Occipital lobe (tissue), 2 donors: ENCODE data around the gene CDH6. TPM values are rescaled to one million over a fixed set of nuclear protein-coding genes. Genes with fewer than 3 reads are reported as not detected.

Source experiments
- DNase-seq: peaks from one replicate; lab custom pipeline; 2025; lab: John Stamatoyannopoulos, UW
- total RNA-seq: library from RNA; depleted of rRNA; stranded (reverse); fragments of >200 nt; gene quantifications from one replicate; pipeline ENCODE4 v1.2.3, GENCODE V29; 2014

The CDH6 gene
- total RNA-seq: 21.5 TPM

DNA sequence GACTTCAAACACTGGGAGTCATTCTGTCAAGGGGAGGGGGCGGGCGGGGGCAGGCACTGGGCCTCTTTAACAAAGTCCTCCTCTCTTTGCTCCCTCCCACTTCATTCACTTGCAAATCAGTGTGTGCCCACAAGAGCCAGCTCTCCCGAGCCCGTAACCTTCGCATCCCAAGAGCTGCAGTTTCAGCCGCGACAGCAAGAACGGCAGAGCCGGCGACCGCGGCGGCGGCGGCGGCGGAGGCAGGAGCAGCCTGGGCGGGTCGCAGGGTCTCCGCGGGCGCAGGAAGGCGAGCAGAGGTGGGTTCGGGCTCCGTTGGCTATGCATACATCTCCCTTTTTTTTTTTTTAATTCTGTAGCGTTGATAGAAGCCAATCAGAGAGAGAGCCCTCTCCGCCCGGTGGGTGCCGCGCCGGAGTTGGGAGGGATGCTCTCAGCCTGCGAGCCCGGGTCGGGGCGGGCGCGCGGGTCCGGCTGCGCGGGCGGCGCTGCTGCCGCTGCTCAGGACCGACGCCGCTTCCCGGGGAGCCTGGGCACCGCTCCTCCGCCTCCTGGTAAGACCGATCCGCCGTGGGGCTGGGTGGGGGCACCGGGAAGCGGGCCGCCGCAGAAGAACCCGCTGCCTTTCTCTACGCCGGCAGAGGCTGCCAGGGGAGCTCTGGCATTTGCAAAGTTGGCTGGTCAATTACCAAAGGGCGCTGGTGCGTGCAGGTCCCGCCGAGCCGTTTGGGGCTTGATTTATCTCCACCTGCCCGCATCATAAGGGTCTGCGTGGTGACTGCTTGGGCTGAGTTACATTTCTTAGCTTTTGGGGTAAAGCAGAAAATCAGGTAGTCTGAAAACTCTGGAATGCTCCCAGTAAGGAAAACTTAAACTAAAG lies at the start of gene CDH6:
CDH6 (plus strand) TSS at position 96 of the 877 bp plus-strand sequence. CDS start 73,788 bp downstream, outside the sequence.
- peak; percentile 23 for DNase-seq

DNA sequence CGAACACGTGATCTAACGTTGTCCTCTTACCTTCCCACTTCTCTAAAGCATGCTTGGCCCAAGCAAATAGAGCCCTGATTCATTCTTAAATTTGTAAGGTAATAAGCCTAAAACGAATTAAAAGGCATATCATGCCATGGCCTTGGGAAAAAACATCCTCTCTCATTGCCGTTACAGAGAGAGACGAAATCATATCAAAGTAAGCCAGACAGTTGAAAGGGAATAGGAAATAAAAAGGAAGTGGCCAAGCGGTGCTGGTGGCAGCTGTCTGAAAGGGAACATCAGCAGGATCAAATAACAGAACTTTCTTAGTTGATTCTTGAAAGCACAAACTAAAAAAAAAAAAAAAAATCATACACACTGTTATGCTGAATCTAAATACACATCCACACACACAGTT lies 49.1 kb upstream of the CDH6 start:
- DNase-seq: no peak

DNA sequence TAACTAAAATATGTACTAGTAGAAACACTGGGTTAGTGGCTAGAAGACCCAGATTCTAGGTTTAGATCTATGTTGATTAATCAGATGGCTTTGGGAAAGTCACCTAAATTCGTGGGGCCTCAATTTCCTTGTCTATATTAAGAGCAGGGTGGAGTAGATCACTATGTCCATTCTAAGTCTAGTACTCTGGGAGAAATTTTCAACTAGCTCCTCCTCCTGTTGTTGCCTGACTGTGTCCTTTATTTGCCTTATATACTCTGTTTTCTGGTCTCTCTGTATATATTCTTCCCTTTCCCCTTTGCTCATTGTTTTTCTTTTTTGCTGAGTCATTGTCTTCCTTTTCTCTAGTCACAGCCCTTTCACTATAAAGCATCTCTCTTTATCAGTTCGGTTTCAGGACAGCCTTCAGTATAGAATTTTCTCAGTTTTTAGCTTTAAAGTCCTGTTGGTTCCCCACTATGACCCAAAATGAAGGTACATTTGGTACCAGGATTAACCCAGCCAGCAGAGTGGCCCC lies 44.5 kb upstream of the CDH6 start:
- no peak for DNase-seq

DNA sequence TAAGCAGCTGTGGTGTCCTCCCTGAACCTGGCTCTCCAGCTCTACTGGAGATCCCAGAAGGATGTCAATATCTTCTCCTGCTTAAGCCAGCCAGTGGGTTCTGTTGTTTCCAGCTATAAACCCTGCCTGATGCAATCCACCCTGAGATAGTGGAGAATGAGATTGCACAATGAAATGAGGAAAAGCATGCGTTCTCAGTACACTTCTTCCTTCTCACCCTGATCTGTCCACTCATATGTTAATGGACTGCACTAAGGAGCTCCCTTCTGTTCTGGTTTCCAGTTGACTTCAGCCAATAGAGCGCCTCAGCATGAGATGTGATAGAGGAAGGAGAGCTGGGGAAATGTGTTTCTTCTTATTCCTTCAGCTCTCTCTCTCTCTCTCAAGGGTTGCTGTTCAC lies 40.0 kb upstream of the CDH6 start:
- DNase-seq: no peak

DNA sequence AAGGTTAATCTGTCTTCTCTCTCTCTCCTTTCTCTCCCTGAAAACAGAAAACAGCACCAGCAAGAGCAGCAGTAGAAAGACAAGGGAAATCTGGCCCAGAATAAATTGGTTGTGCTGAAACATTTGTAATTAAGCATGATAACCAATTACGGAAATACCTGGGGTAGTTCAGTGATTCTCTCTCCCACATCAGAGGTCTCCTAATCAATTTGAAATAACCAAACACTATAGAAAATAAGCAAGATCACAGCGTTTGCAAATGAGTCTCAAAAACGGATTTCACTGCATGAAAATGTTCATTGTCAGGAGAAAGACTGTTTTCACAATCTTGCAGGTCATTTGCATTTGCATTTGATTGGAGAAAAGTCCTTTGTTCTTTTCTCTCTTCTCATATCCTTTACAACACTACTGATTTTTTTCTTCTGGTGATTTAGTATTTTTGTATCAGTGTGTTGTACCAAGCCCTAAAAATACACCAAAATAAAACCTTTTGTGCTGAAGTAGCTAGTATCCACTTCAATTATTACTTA lies 36.8 kb upstream of the CDH6 start:
- DNase-seq: no peak

DNA sequence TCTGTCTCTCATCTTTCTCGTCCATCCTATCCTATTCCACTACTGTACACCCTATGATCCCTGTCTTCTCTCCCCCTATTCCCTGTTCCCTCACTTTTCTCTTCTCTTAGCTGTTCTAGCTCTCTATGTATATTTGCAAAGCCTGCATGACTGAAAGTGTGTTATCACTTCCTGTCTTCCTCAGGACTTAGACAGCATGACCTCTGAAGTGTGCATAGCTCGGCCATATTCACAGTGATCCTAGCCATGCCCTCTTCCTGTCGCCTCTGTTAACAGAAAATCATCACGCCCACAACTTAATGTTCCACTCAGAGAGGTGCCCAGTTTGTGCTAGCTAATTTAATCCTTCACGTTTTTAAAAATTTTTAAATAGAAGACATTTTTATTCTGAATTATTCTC lies 35.8 kb upstream of the CDH6 start:
- DNase-seq: no peak

DNA sequence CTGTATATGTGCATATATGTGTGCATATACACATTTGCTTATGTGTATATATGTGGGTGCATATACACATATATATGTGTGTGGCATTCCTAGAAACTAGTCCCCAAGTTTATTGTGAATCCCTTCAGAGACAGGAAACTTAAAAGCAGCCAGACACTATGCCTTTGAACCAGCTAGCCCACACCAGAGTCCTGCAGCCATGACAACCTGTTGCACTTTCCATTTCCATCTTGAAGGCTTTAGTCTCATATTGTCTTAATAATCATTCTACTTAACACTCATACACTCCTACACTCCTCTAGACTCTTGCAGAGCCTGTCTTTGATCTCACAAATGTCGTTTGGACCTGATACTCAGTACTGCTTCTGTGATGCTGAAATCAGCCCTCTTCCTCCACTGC lies 34.8 kb upstream of the CDH6 start:
- no peak for DNase-seq

DNA sequence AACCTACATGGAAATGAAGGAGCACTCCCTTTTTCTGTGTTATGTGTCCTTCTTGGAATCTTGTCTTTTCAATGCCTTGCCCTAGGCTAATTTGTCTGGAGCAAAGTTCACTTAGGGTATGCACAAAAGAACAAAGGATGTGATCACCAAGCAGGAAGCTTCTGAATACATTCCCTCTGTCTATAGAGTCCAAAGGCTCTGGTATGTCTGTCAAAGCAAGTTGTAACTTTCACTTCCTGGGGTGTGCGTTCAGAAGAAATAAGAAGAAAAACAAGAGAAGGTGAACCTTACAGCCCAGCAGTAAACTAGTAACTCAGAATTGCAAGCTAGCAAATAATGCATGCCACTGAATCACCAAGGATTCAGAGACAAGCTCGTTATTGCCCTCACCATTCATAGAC lies 31.7 kb upstream of the CDH6 start:
- DNase-seq: no peak

DNA sequence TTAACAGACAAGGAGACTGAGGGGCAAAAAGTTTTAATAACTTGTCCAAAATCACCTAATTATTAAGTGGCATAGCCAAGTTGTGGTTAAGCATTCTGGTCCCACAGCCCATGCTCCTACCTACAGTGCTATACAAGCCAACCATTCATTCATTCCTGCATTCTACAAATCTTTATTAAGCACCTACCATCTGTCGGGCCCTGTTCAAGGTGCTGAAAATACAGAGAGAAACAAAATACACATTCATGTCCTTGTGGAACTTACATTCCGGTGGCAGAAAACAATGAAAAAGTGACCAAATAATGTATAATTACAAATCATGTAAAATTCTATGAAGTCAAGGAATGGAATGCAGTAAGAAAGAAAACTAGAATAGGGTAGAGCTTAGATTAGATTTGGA lies 27.8 kb upstream of the CDH6 start:
- no peak for DNase-seq

DNA sequence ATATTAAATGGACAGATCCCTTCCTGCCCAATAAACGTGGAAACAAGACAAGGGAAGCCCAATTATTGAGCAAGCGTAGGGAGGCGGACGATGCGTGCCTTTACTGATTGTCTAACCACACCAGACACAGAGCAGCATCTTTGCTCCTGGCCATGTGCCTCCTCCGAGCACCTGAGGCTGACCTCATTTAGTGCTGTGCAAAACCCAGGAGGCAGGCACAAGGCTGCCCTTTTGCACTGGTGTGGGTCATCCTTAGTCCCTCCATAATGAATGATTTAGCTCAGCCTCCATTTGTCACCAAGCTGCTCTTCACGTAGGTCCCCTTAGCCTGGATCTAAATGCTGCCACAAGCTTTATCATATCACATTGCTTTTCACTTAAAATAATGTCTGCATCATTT lies 24.1 kb upstream of the CDH6 start:
- DNase-seq: no peak

DNA sequence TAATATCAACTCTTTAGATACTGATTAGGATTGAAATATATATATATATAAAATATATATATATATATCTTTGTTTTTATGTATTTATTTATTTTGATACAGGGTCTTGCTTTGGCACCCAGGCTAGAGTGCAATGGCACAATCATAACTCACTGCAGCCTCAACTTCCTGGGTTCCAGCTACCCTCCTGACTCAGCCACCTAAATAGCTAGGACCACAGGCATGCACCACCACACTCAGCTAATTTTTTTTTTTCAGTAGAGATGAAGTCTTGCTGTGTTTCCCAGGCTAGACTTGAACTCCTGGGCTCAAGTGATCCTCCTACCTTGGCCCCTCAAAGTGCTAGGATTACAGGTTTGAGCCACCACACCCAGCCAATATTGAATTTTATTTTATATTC lies 20.6 kb upstream of the CDH6 start:
- no peak for DNase-seq

DNA sequence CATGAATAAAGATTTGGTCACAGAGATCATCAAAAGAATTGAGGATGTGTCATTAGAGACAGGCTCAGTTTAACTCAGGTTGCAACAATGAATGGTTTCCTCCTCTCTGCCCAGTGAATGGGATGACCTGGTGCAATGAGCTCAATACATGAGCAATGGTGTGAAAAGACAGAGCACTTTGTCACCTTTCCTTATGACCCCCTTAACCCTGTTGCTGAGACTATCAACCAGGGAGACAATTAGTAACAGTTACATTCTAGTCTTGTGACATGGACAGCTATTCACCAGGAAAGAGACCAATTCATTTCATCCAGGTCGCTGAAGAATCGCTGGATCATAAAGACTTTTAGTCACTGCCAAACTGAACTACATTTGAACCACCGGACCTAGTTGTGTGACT lies 19.9 kb upstream of the CDH6 start:
- DNase-seq: no peak

DNA sequence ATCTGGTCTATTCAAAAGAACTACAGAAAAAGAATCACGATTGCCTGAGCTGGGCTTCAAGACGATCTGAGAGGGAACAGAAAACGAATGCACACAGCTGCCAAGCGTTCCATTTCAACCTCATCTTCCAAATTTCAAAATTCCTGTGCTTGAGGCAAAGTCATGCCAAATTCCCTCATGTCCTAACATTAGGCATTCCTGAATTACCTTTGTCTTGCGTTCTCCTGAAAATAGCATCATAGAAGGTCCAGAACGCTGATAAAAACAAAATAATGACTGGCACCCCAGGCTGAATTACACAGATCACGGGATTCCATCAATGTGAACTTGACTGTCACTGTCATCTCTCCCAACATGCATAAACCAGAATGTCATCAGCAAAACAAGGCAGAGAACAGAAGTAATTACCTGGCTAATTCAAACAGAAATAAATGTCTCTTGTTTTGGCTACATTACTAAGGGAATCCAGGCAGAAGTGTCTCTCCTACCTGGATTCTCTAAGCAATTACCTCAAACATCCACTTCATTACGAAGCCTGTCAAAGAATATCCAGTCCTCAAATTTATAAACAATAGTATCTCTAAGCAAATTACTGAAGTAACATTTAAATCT lies 12.0 kb upstream of the CDH6 start:
- DNase-seq: no peak

DNA sequence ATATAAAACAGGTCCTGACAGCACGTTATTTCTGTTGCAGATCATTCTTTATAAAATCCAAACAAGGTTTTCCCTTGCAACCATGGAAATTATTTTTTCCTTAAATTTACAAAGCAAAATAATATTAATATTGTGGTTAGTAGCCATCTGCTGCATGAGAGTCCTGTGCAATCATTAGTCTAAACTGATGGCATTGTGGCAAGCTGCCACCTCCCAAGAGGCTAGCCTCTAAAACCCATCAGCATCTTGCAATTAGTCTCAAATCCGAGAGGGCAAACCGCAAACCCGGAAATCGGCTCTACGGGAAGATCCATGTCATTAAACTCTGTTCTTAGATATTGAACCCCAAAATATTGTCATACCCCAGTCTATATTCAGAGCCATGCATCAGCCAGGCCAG lies 11.3 kb upstream of the CDH6 start:
- no peak for DNase-seq

DNA sequence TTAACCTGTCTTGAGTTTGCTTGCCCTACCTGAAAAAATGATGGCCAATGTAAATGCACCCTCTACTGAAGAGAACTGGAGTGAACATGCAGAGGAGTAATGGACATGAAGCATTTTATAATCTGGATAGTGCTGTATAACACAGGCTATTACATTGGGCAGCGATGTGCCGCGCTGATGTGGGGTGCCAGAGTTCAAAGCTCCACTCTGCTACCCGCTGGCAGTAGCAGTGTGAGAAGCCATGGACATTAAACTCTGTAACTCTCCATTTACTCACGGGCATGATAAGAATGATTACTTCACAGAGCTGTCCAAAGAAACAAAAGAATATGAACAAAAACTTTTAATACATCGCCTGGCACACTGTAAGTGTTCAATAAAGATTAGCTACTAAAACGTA lies 7.5 kb upstream of the CDH6 start:
- no peak for DNase-seq

DNA sequence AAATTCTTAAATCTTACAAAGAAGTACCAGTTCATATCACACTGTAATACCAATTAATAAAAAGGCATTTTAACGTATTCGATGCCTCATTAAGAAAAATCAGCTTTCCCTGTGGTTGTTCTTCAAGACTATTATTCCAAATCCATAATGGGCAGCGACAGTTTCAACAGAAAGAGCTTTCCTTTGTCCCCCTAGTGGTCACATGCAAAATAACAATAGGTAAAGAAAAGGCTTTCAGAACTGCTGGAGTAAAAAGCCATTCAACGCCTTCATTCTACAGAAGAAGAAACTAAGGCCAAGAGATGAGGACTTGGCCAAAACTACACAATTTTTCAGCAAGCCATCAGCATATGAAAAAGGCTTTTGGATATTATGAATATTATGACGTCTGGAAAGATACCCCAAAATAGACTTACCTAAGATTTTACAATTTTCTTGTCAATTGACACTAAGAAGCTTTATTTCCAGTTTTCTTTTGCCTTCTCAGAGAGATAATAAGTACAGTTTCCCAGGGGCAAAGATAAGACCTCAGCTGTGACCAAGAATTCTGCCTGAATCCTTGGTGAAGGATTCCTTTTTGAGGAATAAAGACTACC lies 6.7 kb upstream of the CDH6 start:
- no peak for DNase-seq

DNA sequence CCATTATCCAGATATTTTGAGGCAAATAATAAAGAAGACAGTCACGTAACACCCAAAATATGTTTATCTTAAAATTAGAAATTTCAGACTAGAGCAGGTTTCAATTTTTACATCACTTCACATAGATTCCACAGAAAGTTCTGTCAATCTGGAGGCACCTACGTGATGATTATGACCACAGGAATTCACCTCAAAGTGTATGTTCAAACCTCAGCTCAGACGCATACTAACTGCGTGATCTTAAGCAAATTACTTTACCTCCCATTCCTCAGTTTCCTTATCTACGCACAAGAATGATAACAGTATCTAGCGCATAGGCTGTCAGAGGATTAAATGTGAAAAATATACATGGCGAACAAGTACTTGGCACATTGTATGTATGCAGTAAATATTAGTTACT lies 5.9 kb upstream of the CDH6 start:
- DNase-seq: no peak

DNA sequence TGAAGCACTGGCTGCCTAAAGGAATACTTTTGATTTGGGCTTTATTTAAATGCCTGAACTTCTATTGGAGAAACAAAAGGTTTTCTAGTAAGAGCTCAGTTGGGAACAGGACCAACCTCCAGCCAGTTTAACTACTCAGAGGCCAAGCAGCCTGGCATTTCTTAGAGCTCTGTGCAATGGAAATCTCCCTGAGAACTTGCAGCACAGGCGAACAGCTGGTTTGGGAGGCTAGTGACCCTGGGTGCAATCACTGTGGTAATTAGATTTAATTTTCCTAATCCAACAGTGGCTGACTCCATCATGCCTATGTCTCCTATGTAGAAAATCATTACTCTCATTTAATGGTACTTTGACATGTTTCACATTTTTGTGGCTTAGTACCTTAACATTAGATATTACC lies 1.0 kb upstream of the CDH6 start:
- DNase-seq: no peak

DNA sequence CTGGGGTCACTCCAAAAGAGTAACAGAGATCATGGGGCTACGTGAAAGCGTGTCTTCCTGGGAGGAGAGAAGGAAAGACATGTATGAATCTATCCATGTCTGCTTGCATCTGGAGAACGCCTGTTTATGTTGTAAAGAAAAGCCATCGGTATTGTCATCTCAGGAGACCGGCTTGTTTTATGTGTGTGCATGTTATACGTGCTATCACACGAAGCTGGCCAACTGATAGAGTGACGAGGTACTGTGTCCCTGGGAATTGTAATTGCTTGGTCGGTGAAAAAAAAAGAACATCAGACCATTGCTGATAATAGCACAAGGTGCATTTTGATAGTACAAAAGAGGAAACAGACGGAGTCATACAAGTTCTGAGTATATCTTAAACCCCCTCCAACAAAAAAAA lies 370 bp upstream of the CDH6 start:
- DNase-seq: no peak

DNA sequence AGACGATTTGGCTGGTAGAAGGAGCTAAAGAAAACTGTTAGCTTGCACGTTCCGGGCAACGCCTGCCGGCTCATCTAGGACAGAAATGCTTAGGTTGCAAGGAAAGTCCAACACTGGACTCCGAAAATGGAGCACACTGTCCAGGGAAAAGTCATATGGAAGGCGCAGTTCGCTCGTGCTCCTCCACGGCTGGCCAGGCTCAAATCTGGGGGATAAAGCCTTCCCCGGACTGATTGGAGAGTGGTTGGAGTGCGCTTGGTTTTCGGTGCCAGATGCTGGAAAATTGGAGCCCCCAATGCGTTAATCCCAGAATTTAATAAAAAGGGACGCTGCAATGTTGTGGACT lies 955 bp downstream of the CDH6 start:
- no peak for DNase-seq

DNA sequence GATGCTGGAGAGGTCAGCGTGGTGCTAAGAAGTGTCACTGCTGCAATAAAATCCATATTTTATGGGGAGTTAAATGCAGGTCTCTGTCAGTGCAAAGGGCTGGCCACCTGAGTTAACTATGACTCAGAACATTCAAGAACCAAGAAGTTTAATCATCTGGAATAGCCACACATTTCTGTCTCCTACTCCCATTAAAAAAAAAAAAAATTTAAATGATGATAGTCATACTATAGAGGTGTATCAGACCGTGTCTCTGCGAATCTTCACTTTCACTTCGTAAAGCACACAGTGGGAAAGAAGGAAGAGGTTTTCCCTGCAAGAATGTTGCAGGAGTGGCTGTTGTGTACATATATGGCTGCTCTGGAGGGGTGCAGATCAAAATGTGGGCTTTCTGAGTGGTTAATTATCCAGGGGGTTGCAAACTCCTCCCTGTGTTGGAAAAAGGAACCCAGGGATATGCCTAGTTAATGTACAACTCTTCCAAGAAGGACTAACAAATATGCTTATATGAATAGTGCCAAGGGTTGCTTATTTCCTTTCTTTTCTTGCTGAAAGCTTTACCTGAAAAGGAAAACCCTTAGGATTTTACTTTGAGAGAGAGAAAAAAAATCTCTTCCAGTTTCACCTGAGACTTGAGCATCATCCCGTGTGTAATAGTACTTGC lies 1.5 kb downstream of the CDH6 start:
- no peak for DNase-seq

DNA sequence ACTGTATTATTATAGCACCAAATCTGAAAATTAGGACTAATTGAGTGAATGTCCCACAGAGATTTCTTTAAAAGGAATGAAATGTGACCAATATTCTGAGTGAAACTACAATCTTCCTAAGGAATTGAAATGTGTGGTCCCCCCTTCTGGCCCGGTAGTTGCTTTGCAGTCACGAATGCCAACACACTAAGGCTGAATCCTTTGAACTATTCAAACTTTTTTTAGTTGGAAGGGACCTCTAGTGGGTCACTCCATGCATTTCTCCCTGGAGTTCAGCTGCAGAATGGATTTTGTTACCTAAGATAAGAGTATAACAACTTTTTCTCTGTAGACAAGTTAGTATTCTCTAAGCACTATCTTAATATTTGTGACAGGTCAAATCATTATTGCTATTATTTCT lies 2.8 kb downstream of the CDH6 start:
- no peak for DNase-seq
